Activated naive CD4-positive, alpha-beta T cell treated with anti-CD3 and anti-CD28 coated beads for 36 hours (primary cell): ENCODE results near the gene LPAR1. TPM values are rescaled to one million over a fixed set of nuclear protein-coding genes. Genes with fewer than 3 reads are reported as not detected.

ENCODE experiments used
- CTCF ChIA-PET: fragments of 350-600 bp; sonication (Branson Sonifier 250); formaldehyde crosslinking; loops from one replicate; lab custom pipeline; 2021; ENCODE audit warnings: antibody characterized with exemption; lab: Charles Lee
- DNase-seq: peaks from one replicate; pipeline ENCODE4 v3.0.0-alpha.2; 2020
- H3K27ac Mint-ChIP-seq: one replicate; pipeline ENCODE4 v1.8.0; 2021; ENCODE audit warnings: mild to moderate bottlenecking, mixed read lengths
- H3K27me3 Mint-ChIP-seq: one replicate; pipeline ENCODE4 v1.8.0; 2021; ENCODE audit warnings: low read depth, mixed read lengths
- H3K36me3 Mint-ChIP-seq: one replicate; pipeline ENCODE4 v1.8.0; 2021; ENCODE audit warnings: low read depth, mixed read lengths
- H3K4me1 Mint-ChIP-seq: one replicate; pipeline ENCODE4 v1.8.0; 2021; ENCODE audit warnings: low read depth, mixed read lengths
- H3K4me3 Mint-ChIP-seq: one replicate; pipeline ENCODE4 v1.8.0; 2021; ENCODE audit warnings: mild to moderate bottlenecking, moderate library complexity, mixed read lengths
- H3K9me3 Mint-ChIP-seq: one replicate; pipeline ENCODE4 v1.8.0; 2021; ENCODE audit warnings: mixed read lengths
- intact Hi-C: fragments of 100-400 bp; cut with micrococcal nuclease; formaldehyde crosslinking; loops from one replicate; pipeline ENCODE4 v1.15.1; 2023
- total RNA-seq, 2 experiments: library from RNA; stranded (reverse); gene quantifications; one replicate each; pipeline ENCODE4 v1.2.3, GENCODE V29; 2021

The LPAR1 gene
- total RNA-seq, 2 experiments from 2014 or later = not detected

DNA sequence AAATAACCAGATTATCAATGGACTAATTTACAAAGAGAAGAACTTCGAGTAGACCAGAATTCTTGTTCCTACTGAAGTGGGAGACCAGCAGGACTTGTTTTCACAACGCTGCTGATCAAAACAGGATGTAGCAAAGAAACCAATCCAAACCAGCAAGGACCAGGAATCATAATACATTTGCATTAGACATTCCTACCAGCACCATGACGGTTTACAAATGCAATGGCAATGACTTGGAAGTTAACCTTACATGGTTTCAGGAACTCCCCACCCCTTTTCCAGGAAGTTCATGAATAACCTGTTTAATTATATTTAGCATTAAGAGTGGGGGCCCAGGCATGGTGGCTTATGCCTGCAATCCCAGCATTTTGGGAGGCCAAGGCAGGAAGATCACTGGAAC, 100.0 kb downstream of the LPAR1 start:
- no peak for DNase-seq
- intact Hi-C loops = no loop called here
- no peaks in the 10 kb centered on the region for H3K4me1 Mint-ChIP-seq
- no peak overlapping the region for H3K27ac Mint-ChIP-seq
- H3K4me3 Mint-ChIP-seq = no peak overlapping the region
- H3K27me3 Mint-ChIP-seq = peaks cover 4% of the 10 kb centered on the region
- H3K9me3 Mint-ChIP-seq = peaks cover 4% of the 10 kb centered on the region
- CTCF ChIA-PET = no interaction called here
- no peaks in the 10 kb centered on the region for H3K36me3 Mint-ChIP-seq

DNA sequence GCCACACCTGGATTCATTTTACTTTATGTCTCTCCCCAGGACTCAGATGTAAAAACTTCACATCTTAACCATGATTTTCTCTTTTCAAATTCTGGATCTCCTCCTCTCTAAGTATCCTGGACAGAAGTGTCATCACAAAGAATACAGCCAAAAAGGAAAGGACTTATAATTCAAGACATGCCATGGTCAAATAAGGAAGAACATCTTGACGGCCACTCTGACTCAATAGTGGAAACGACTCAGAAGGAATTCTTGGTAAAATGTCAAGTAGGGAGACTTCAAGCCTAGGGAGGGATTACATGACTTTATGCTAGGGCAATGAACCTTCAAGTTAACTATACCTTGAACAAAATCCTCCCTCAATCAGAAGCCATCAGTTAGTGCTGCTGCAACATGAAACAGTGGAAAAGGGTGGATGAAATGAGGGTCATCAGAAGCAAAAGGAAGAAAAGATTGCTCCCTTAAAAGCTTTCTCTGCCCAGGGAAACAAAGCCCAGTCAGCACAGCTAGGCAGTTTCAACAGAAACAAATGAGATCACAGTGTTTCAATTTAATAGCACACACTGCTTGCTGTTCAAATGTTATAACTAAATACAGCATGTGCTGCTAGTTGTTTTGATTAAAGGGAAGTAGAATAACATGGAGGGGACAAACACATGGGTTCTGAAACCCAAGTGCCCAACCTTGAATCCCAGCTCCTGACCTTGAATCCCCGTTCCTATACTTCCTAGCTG, 101.4 kb downstream of the LPAR1 start:
- intact Hi-C loops = no loop called here
- Mint-ChIP-seq H3K9me3 (peaks cover 4% of the 10 kb centered on the region), H3K4me3 (no peak overlapping the region), H3K4me1 (no peaks in the 10 kb centered on the region), H3K27ac (no peak overlapping the region), H3K27me3 (peaks cover 4% of the 10 kb centered on the region), H3K36me3 (no peaks in the 10 kb centered on the region)
- no peak for DNase-seq
- CTCF ChIA-PET = no interaction called here

- no peaks in the 10 kb centered on the region for H3K4me1 Mint-ChIP-seq
- CTCF ChIA-PET = no interaction called here
- intact Hi-C loops = no loop called here
- no peak overlapping the region for H3K27ac Mint-ChIP-seq
- no peak for DNase-seq
- peaks cover 4% of the 10 kb centered on the region for H3K9me3 Mint-ChIP-seq
- no peaks in the 10 kb centered on the region for H3K36me3 Mint-ChIP-seq
- peaks cover 4% of the 10 kb centered on the region for H3K27me3 Mint-ChIP-seq
- H3K4me3 Mint-ChIP-seq = no peak overlapping the region
Measured at GRCh38 chr9:110936237-110936636, 102.0 kb downstream of the LPAR1 start.

DNA sequence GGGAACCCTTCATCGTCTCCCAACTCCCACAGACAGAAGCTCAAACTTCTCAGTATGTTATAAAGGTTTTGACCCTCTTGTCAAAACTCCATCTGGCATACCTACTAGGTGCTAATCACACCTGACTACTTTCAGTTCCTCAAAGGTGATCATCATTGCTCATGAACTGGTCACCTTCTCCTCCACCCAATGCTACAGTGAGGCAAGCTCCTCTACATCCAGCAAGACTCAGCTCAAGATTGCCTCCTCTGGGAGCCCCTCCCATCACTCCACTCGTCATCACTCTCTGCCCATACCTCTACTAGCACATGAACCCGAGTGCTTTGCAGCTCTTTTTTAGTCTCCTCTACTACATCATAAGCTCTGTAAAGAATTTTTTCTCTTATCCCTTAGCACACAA, 102.4 kb downstream of the LPAR1 start:
- Mint-ChIP-seq H3K36me3 (no peaks in the 10 kb centered on the region), H3K4me3 (no peak overlapping the region), H3K9me3 (peaks cover 4% of the 10 kb centered on the region), H3K27me3 (peaks cover 4% of the 10 kb centered on the region), H3K4me1 (no peaks in the 10 kb centered on the region), H3K27ac (no peak overlapping the region)
- CTCF ChIA-PET = no interaction called here
- intact Hi-C loops = no loop called here
- DNase-seq = no peak

DNA sequence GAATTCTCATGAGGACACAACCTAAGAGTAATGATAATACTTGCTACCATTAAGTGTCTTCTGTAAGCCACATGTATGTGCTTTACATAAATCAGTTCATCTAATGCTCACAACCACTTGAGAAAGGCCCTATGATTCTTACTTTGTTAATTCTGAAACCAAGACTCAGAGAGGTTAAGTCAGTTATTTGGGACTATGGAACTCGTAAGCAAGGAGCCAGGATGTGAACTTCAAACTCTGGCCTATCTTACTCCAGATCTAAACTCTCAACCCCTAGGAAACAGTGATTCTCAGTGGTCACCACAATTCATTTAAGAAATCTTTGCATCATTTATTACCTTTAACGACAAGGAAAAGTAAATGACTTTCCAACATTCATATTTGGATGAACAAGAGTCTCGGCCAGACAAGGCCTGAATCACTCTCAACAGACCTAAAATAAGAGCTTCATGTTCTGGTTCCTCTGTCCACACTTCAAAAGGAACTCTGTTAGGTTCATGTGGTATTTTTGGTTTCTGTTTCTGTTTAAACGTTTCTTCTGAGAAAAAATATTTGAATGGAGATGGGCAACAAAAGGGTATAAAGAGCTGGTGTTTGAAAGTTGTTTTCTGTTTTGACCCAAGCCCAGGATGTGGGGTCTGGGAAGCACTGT, 104.8 kb downstream of the LPAR1 start:
- Mint-ChIP-seq H3K4me1 (no peaks in the 10 kb centered on the region), H3K27ac (no peak overlapping the region), H3K27me3 (no peaks in the 10 kb centered on the region), H3K36me3 (no peaks in the 10 kb centered on the region), H3K4me3 (no peak overlapping the region), H3K9me3 (no peaks in the 10 kb centered on the region)
- intact Hi-C loops = no loop called here
- DNase-seq = no peak
- CTCF ChIA-PET = no interaction called here

- Mint-ChIP-seq H3K27ac (no peak overlapping the region), H3K27me3 (no peaks in the 10 kb centered on the region), H3K9me3 (no peaks in the 10 kb centered on the region), H3K4me3 (no peak overlapping the region), H3K4me1 (no peaks in the 10 kb centered on the region), H3K36me3 (no peaks in the 10 kb centered on the region)
- DNase-seq = no peak
- intact Hi-C loops = no loop called here
- CTCF ChIA-PET = no interaction called here
Measured at GRCh38 chr9:110932863-110933262, 105.4 kb downstream of the LPAR1 start.

GRCh38 chr9:110928599-110928998, 109.7 kb downstream of the LPAR1 start:
- no peak for DNase-seq
- H3K27me3 Mint-ChIP-seq = no peaks in the 10 kb centered on the region
- H3K4me3 Mint-ChIP-seq = no peak overlapping the region
- H3K4me1 Mint-ChIP-seq = no peaks in the 10 kb centered on the region
- H3K9me3 Mint-ChIP-seq = no peaks in the 10 kb centered on the region
- CTCF ChIA-PET = no interaction called here
- H3K27ac Mint-ChIP-seq = no peak overlapping the region
- no peaks in the 10 kb centered on the region for H3K36me3 Mint-ChIP-seq
- intact Hi-C loops = no loop called here

DNA sequence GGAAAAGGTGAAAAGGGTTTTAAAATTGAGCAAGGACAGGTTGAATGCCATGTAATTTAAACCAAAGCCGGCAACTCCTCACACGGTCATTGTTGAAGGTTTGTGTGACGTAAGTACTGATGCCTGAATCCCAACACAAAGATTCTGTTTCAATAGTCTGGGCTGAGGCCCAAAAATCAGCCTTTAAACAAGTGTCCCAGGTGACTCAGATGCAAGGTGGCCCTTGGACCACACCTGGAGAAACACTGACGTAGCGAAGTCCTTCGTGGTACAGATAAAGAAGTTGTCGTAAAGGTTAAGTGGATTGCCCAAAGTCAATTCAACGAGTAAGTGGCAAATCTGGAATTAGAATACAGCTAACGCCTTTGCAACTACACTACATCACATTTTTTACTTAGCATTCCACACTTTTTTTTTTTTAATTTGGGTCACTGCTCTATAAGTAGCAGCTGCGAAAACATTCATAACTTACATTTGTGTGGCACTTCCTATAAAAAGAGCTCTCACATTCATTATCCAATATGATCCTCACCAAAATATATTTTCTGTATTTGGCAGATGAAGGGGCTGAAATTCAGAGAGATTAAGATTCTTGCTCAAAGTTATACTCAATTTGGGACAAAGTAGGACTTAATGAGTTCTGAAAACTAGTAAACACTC, 111.3 kb downstream of the LPAR1 start:
- Mint-ChIP-seq H3K27ac (no peak overlapping the region), H3K27me3 (no peaks in the 10 kb centered on the region), H3K4me1 (no peaks in the 10 kb centered on the region), H3K36me3 (no peaks in the 10 kb centered on the region), H3K4me3 (no peak overlapping the region), H3K9me3 (no peaks in the 10 kb centered on the region)
- CTCF ChIA-PET = no interaction called here
- intact Hi-C loops = no loop called here
- DNase-seq = no peak

- intact Hi-C loops = no loop called here
- no peaks in the 10 kb centered on the region for H3K9me3 Mint-ChIP-seq
- no peak for DNase-seq
- no peaks in the 10 kb centered on the region for H3K4me1 Mint-ChIP-seq
- no peak overlapping the region for H3K27ac Mint-ChIP-seq
- no peaks in the 10 kb centered on the region for H3K36me3 Mint-ChIP-seq
- H3K4me3 Mint-ChIP-seq = no peak overlapping the region
- CTCF ChIA-PET = no interaction called here
- H3K27me3 Mint-ChIP-seq = no peaks in the 10 kb centered on the region
Measured at GRCh38 chr9:110923601-110924000, 114.7 kb downstream of the LPAR1 start.

DNA sequence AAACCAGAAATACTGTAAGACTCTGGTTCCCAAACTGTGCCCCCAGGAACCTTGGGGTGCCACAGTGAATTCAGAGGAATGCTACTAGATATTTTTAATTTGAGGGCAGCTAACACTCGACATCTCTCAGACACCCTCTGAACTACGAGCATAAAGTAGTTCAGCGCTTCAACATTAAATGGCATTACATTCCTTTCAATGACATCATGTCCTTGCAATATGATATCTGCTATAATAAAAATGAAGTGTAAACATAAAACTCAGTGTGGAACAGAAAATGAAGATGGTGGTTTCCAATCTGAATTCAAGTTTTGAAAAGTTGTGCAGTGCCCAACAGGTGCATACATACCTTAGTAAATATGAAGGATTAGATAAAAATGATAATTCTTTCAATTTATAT, 116.1 kb downstream of the LPAR1 start:
- no peaks in the 10 kb centered on the region for H3K4me1 Mint-ChIP-seq
- no peak overlapping the region for H3K4me3 Mint-ChIP-seq
- intact Hi-C loops = no loop called here
- no peaks in the 10 kb centered on the region for H3K27me3 Mint-ChIP-seq
- CTCF ChIA-PET = no interaction called here
- H3K27ac Mint-ChIP-seq = no peak overlapping the region
- no peaks in the 10 kb centered on the region for H3K9me3 Mint-ChIP-seq
- no peak for DNase-seq
- H3K36me3 Mint-ChIP-seq = no peaks in the 10 kb centered on the region

- Mint-ChIP-seq H3K27ac (no peak overlapping the region), H3K9me3 (no peaks in the 10 kb centered on the region), H3K27me3 (no peaks in the 10 kb centered on the region), H3K36me3 (no peaks in the 10 kb centered on the region), H3K4me3 (no peak overlapping the region), H3K4me1 (no peaks in the 10 kb centered on the region)
- CTCF ChIA-PET = no interaction called here
- no peak for DNase-seq
- intact Hi-C loops = no loop called here
Measured at GRCh38 chr9:110921705-110922104, 116.6 kb downstream of the LPAR1 start.

DNA sequence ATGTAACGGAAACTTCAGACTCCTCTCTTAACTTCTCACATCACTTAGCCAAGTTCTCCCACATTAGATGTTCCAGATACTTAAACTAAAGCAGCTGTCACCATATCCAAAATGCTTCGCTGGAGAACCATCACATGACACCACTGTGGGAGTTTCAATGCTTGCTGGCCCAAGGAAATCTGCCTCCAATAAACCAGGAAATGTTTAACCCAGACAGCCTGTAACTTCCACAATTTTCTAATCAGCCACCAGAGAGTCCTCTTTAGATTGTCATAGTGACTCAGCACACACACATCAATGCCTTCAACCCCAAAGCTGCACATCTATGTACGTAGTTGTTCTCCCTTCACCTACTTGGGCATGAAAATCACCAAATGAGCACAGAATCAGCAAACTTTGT, 118.7 kb downstream of the LPAR1 start:
- no peak overlapping the region for H3K4me3 Mint-ChIP-seq
- CTCF ChIA-PET = no interaction called here
- intact Hi-C loops = no loop called here
- H3K4me1 Mint-ChIP-seq = no peaks in the 10 kb centered on the region
- DNase-seq = no peak
- H3K9me3 Mint-ChIP-seq = peaks cover 1% of the 10 kb centered on the region
- H3K27me3 Mint-ChIP-seq = no peaks in the 10 kb centered on the region
- no peaks in the 10 kb centered on the region for H3K36me3 Mint-ChIP-seq
- H3K27ac Mint-ChIP-seq = no peak overlapping the region

- no peak overlapping the region for H3K27ac Mint-ChIP-seq
- intact Hi-C loops = no loop called here
Measured at GRCh38 chr9:110919050-110919435, 119.2 kb downstream of the LPAR1 start.

More at GRCh38 chr9:110919050-110919435, 119.2 kb downstream of the LPAR1 start:
- Mint-ChIP-seq H3K9me3 (peaks cover 4% of the 10 kb centered on the region), H3K27me3 (no peaks in the 10 kb centered on the region), H3K4me1 (no peaks in the 10 kb centered on the region), H3K4me3 (no peak overlapping the region), H3K36me3 (no peaks in the 10 kb centered on the region)
- no peak for DNase-seq
- CTCF ChIA-PET = no interaction called here
